GM12878 (cell line): Measurements from ENCODE around the gene RGS6. TPM values are rescaled to one million over a fixed set of nuclear protein-coding genes. Genes with fewer than 3 reads are reported as not detected.

Source experiments
- ATAC-seq: fragments of 200-7000 bp; cut with Tn5 transposase; 3 replicates; pipeline ENCODE4 v1.9.1; 2020; ENCODE audit warnings: mild to moderate bottlenecking, moderate library complexity
- BruUV-seq: library from RNA; stranded (reverse); fragments of 400-500 nt; replicated peaks from 2 replicates; lab custom pipeline; 2021; lab: Mats Ljungman, UMichigan
- CTCF ChIA-PET: fragments of 300-600 bp; sonication (Branson Sonifier 250); formaldehyde crosslinking; extraction: SDS; loops from one replicate; lab custom pipeline; 2021; ENCODE audit warnings: inconsistent platforms; lab: Yijun Ruan, JAX
- POLR2A ChIA-PET: fragments of 350-600 bp; formaldehyde crosslinking; extraction: SDS; loops from one replicate; lab custom pipeline; 2021; ENCODE audit warnings: inconsistent platforms; lab: Charles Lee
- RAD21 ChIA-PET: fragments of 300-600 bp; sonication (Branson Sonifier 250); formaldehyde crosslinking; loops from one replicate; lab custom pipeline; 2023; ENCODE audit warnings: antibody characterized with exemption; ENCODE audit not compliant: unreplicated experiment; lab: Charles Lee
- SMC1A ChIA-PET: fragments of 300-600 bp; sonication (Branson Sonifier 250); formaldehyde crosslinking; loops from one replicate; lab custom pipeline; 2023; ENCODE audit not compliant: unreplicated experiment, uncharacterized antibody; lab: Charles Lee
- DNase-seq: peaks from one replicate; pipeline ENCODE4 v3.0.0-alpha.2; 2011; ENCODE audit warnings: low read depth, low spot score
- FAIRE-seq: peaks from 3 replicates; lab custom pipeline; 2011; peaks lifted over from hg19 to GRCh38; lab: Jason Lieb, UNC
- H2AFZ ChIP-seq: 2 replicates; pipeline ENCODE4 v1.6.0; 2011; ENCODE audit warnings: low read depth, low read length, control low read depth; ENCODE audit not compliant: control insufficient read depth
- H3K27ac ChIP-seq: 2 replicates; pipeline ENCODE4 v1.5.1; 2011; ENCODE audit warnings: control low read depth; ENCODE audit not compliant: control insufficient read depth, insufficient read depth
- H3K27me3 ChIP-seq, 2 experiments: replicated peaks in 1 of 2; 2 replicates each; pipeline versions ENCODE4 v1.6.0 to v1.6.1; 2011; ENCODE audit warnings: low read length in 1 of 2; ENCODE audit not compliant: control insufficient read depth in 2 of 2, insufficient read depth in 2 of 2
- H3K36me3 ChIP-seq, 2 experiments: 2 replicates each; pipeline ENCODE4 v1.5.1; 2011; ENCODE audit warnings: low read length in 1 of 2; ENCODE audit not compliant: control insufficient read depth in 2 of 2, insufficient read depth in 2 of 2
- H3K4me1 ChIP-seq: 2 replicates; pipeline ENCODE4 v1.6.1; 2011; ENCODE audit warnings: mild to moderate bottlenecking, low read length, moderate library complexity, mixed read lengths; ENCODE audit not compliant: control insufficient read depth, insufficient read depth
- H3K4me2 ChIP-seq: 2 replicates; pipeline ENCODE4 v1.6.0; 2011; ENCODE audit warnings: control low read depth; ENCODE audit not compliant: control insufficient read depth, insufficient read depth
- H3K4me3 ChIP-seq: fragments of 200-600 bp; sonication (generic); 2 replicates; pipeline ENCODE4 v1.5.1; 2016
- H3K79me2 ChIP-seq: 2 replicates; pipeline ENCODE4 v1.6.0; 2011; ENCODE audit warnings: low read length; ENCODE audit not compliant: control insufficient read depth, insufficient read depth
- H3K9ac ChIP-seq: 2 replicates; pipeline ENCODE4 v1.8.0; 2011; ENCODE audit warnings: low read length, control low read depth, mixed read lengths; ENCODE audit not compliant: control insufficient read depth, insufficient read depth
- H3K9me3 ChIP-seq: replicated peaks from 3 replicates; pipeline ENCODE4 v1.5.1; 2011; ENCODE audit warnings: mild to moderate bottlenecking, low read length; ENCODE audit not compliant: control insufficient read depth, insufficient read depth
- H4K20me1 ChIP-seq: 2 replicates; pipeline ENCODE4 v1.6.0; 2011; ENCODE audit not compliant: control insufficient read depth, insufficient read depth
- EED ChIP-seq: sonication (generic); IDR thresholded peaks from 2 replicates; pipeline ENCODE4 v1.6.1; 2016; ENCODE audit warnings: antibody characterized with exemption, low read depth
- EZH2 ChIP-seq: IDR thresholded peaks from 2 replicates; pipeline ENCODE4 v1.6.1; 2012; ENCODE audit warnings: low read depth, mild to moderate bottlenecking, control low read depth, inconsistent platforms, low read length, borderline replicate concordance; ENCODE audit not compliant: control insufficient read depth
- FOS ChIP-seq: IDR thresholded peaks from 3 replicates; pipeline ENCODE4 v1.6.1; 2011; ENCODE audit warnings: borderline replicate concordance; ENCODE audit not compliant: insufficient read length; ENCODE audit errors: extremely low read depth
- FOXM1 ChIP-seq: IDR thresholded peaks from 2 replicates; pipeline ENCODE4 v1.6.1; 2012; ENCODE audit warnings: low read depth, mild to moderate bottlenecking, inconsistent platforms, low read length, moderate library complexity
- HDAC2 ChIP-seq: fragments of 200-600 bp; sonication (generic); IDR thresholded peaks from 2 replicates; pipeline ENCODE4 v1.6.1; 2017
- JUND ChIP-seq: IDR thresholded peaks from 2 replicates; pipeline ENCODE4 v1.6.1; 2012; ENCODE audit warnings: low read depth, mild to moderate bottlenecking, low read length, improper control_type of control experiment, moderate library complexity
- KLF5 ChIP-seq: fragments of 450-650 bp; IDR thresholded peaks from 2 replicates; pipeline ENCODE4 v1.6.1; 2014; ENCODE audit warnings: mild to moderate bottlenecking; ENCODE audit not compliant: partially characterized antibody
- MYB ChIP-seq: fragments of 150-350 bp; IDR thresholded peaks from 2 replicates; pipeline ENCODE4 v1.6.1; 2014; ENCODE audit warnings: mild to moderate bottlenecking, low read depth, low read length, borderline replicate concordance
- NBN ChIP-seq: fragments of 450-650 bp; IDR thresholded peaks from 2 replicates; pipeline ENCODE4 v1.6.1; 2016
- NR2C1 ChIP-seq: fragments of 450-650 bp; IDR thresholded peaks from 2 replicates; pipeline ENCODE4 v1.6.1; 2017; ENCODE audit warnings: antibody characterized with exemption, mild to moderate bottlenecking, moderate library complexity
- SP1 ChIP-seq: IDR thresholded peaks from one replicate; pipeline ENCODE4 v1.6.1; 2011; ENCODE audit warnings: low read depth, low read length
- WGBS: methylation state at CpG from one replicate; pipeline ENCODE4 v1.1.6; 2016; ENCODE audit warnings: low lambda C conversion rate; ENCODE audit not compliant: insufficient replicate concordance, insufficient coverage; ENCODE audit errors: missing lambda C conversion rate; 5-methylcytosine and 5-hydroxymethylcytosine counted together
- in situ Hi-C: fragments of 300-500 bp; cut with MboI; formaldehyde crosslinking; loops from 9 replicates; pipeline ENCODE4 v1.14.3; 2018; ENCODE audit warnings: mixed read lengths
- intact Hi-C: fragments of 100-400 bp; cut with micrococcal nuclease; formaldehyde crosslinking; loops from one replicate; pipeline ENCODE4 v1.14.2; 2022; ENCODE audit not compliant: unreplicated experiment
- polyA plus RNA-seq, 11 experiments: library from polyadenylated mRNA; depleted of rRNA in 4 of 11; unstranded in 6 of 11; stranded (reverse) in 5 of 11; fragments of >200 nt; fragmentation: Nextera tagmentation in 4 of 11; fragmentation: Illumina TruSeq in 1 of 11; extraction: Ambion mirVana in 4 of 11; extraction: Trizol in 1 of 11; gene quantifications; 1 replicate in 1 of 11; 2 replicates in 10 of 11; pipeline versions ENCODE4 v1.2.1 to v1.2.3, GENCODE V29; 2011 to 2016; ENCODE audit warnings: inconsistent platforms in 2 of 11, missing spikeins in 2 of 11, low read depth in 1 of 11
- total RNA-seq, 4 experiments: library from RNA; depleted of rRNA in 3 of 4; stranded (reverse); fragments of >200 nt in 3 of 4; fragmentation: Illumina TruSeq in 1 of 4; extraction: Trizol in 1 of 4; gene quantifications; 2 replicates each; pipeline versions ENCODE4 v1.2.1 to v1.2.3, GENCODE V29; 2013 to 2021
- TF ChIP-seq, protein P1 (sequence below): fragments of 450-650 bp; IDR thresholded peaks from 2 replicates; pipeline ENCODE4 v1.6.1; 2017; ENCODE audit warnings: borderline replicate concordance
- TF ChIP-seq, protein P2 (sequence below): fragments of 150-350 bp; IDR thresholded peaks from 2 replicates; pipeline ENCODE4 v1.6.1; 2014; ENCODE audit warnings: mild to moderate bottlenecking, low read depth, low read length

RGS6 gene
- total and polyA plus RNA-seq, 10 of the 15 experiments (the other 5 are each of a cell fraction or from before 2014, with no cell fraction given) = 3.9 to 18.1 (median 12.4) TPM

DNA sequence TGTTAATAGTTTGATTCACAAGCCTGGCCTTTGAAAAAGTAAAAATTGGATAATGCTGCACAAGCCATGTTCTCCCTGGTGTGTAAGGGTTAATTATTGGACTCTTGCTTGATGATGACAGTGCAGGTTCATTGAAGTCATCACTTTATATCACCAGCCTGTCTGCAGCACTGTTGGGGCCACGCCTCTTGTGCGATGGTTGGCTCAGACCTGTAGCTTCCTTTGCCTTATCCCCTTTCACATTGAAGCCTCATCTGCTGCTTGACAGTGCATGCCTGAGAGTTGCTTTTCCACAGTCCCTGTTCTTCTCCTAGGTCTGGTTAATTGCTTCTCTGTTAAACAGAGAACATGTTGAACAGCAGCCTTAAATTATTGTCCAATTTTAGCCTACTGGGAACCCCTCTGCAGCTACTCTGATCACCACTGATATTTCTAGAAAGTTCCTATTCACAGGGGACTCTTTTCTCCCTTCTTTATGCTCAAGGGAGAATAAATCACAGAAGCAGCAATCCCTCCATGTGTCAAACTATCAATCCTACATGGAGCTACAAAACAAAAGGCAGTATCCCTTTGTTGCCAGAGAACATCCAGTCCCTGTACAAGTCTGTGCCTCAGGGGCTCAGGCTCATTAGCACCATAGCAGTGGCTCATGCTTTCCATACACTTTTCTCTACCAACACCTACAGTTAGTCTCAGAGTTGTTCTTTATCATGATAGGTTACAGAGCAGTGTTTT is 322.1 kb downstream of the RGS6 start:
- WGBS = 64% methylated on average over 2 of the region's 2 CpGs
- no peak overlapping the region for H3K4me2 ChIP-seq
- intact Hi-C loops (no loop called here), in situ Hi-C loops (no loop called here)
- TF ChIP-seq, protein P1, sequence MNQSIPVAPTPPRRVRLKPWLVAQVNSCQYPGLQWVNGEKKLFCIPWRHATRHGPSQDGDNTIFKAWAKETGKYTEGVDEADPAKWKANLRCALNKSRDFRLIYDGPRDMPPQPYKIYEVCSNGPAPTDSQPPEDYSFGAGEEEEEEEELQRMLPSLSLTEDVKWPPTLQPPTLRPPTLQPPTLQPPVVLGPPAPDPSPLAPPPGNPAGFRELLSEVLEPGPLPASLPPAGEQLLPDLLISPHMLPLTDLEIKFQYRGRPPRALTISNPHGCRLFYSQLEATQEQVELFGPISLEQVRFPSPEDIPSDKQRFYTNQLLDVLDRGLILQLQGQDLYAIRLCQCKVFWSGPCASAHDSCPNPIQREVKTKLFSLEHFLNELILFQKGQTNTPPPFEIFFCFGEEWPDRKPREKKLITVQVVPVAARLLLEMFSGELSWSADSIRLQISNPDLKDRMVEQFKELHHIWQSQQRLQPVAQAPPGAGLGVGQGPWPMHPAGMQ = no peak
- no peak overlapping the region for H3K4me3 ChIP-seq
- no peaks in the 10 kb centered on the region for H3K4me1 ChIP-seq
- no peak overlapping the region for H2AFZ ChIP-seq
- no peaks in the 10 kb centered on the region for H3K36me3 ChIP-seq
- FAIRE-seq (no peak), ATAC-seq (no peak), DNase-seq (no peak)
- no peaks in the 10 kb centered on the region; the same call in 2 of the 3 replicates for H3K9me3 ChIP-seq
- H3K27me3 ChIP-seq = no peaks in the 10 kb centered on the region
- no peak overlapping the region for H3K27ac ChIP-seq
- RAD21 ChIA-PET = no interaction called here
- no peaks in the 10 kb centered on the region for H4K20me1 ChIP-seq
- no peaks in the 10 kb centered on the region for H3K79me2 ChIP-seq
- SMC1A ChIA-PET = no interaction called here
- no peak overlapping the region for H3K9ac ChIP-seq
- BruUV-seq = no TSS peak
- CTCF ChIA-PET = no interaction called here
- POLR2A ChIA-PET = no interaction called here

DNA sequence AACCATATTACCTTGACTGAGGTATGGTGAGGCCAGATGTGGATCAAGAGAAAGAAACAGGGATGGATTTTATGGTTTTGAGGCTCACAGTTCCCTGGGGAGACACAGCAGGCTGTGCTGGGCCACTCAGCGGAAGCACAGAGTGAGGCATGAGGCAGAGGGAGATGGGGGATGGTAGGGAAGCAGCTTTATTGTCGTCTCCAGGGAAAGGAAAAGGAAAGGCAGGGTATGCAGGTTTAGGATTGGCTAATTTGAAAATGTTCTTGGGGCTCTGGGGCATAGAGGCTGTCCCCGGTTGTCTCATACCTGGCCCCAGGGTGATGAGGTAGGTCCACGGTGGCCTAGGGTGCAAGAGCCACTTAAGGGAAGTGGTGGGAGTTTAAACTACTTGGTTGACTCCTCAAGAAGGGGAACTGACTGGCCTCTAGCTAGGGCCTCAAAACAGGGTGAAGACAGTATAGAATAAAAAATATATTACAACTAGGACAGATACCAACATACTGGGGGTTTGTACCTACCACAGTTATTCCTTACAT is 322.8 kb downstream of the RGS6 start:
- Histone ChIP-seq H2AFZ (no peak overlapping the region), H3K4me3 (no peak overlapping the region), H3K36me3 (no peaks in the 10 kb centered on the region), H3K4me1 (no peaks in the 10 kb centered on the region), H3K27me3 (no peaks in the 10 kb centered on the region), H3K27ac (no peak overlapping the region), H3K4me2 (no peak overlapping the region), H3K9ac (no peak overlapping the region), H4K20me1 (no peaks in the 10 kb centered on the region), H3K9me3 (no peaks in the 10 kb centered on the region; the same call in 2 of the 3 replicates), H3K79me2 (no peaks in the 10 kb centered on the region)
- TF ChIP-seq, protein P2, sequence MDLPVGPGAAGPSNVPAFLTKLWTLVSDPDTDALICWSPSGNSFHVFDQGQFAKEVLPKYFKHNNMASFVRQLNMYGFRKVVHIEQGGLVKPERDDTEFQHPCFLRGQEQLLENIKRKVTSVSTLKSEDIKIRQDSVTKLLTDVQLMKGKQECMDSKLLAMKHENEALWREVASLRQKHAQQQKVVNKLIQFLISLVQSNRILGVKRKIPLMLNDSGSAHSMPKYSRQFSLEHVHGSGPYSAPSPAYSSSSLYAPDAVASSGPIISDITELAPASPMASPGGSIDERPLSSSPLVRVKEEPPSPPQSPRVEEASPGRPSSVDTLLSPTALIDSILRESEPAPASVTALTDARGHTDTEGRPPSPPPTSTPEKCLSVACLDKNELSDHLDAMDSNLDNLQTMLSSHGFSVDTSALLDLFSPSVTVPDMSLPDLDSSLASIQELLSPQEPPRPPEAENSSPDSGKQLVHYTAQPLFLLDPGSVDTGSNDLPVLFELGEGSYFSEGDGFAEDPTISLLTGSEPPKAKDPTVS = no peak
- TF ChIP-seq EZH2 (no peak), KLF5 (no peak), MYB (no peak), NBN (no peak), JUND (no peak), FOS (no peak), SP1 (no peak), EED (no peak), FOXM1 (no peak), HDAC2 (no peak), NR2C1 (no peak)
- DNase-seq = no peak
- FAIRE-seq = no peak
- ChIA-PET SMC1A (no interaction called here), CTCF (no interaction called here), POLR2A (no interaction called here), RAD21 (no interaction called here)
- BruUV-seq = no TSS peak
- in situ Hi-C loops = no loop called here
- ATAC-seq = no peak
- WGBS = 27% methylated on average over 3 of the region's 4 CpGs
- intact Hi-C loops = no loop called here
